Right atrium auricular region (tissue), 2 donors: ENCODE measurements around the gene TMEM169. TPM values are rescaled to one million over a fixed set of nuclear protein-coding genes. Genes with fewer than 3 reads are reported as not detected.

Source experiments
- DNase-seq: peaks from one replicate; pipeline ENCODE4 v3.0.0-alpha.2; 2019; ENCODE audit warnings: low spot score
- H3K27ac ChIP-seq, 2 donors: fragments of 200-600 bp; sonication (generic); 1 replicate in 1 of 2; 2 replicates in 1 of 2; pipeline ENCODE4 v1.5.1; 2016 to 2019
- H3K27me3 ChIP-seq, 2 donors: fragments of 200-600 bp; sonication (generic); one replicate each; pipeline versions ENCODE4 v1.5.1 to v1.6.0; 2017 to 2019
- H3K36me3 ChIP-seq: fragments of 200-600 bp; sonication (generic); one replicate; pipeline ENCODE4 v1.5.1; 2016
- H3K4me1 ChIP-seq, 2 donors: fragments of 200-600 bp; sonication (generic); one replicate each; pipeline versions ENCODE4 v1.5.1 to v1.6.0; 2017 to 2019
- H3K4me3 ChIP-seq, 2 donors: fragments of 200-600 bp; sonication (generic); 1 replicate in 1 of 2; 2 replicates in 1 of 2; pipeline ENCODE4 v1.5.1; 2017 to 2019; ENCODE audit warnings: mild to moderate bottlenecking in 1 of 2, moderate library complexity in 1 of 2
- H3K9me3 ChIP-seq, 2 donors: fragments of 200-600 bp; sonication (generic); one replicate each; pipeline ENCODE4 v1.5.1; 2019
- CTCF ChIP-seq, 2 donors: fragments of 200-600 bp; sonication (generic); IDR thresholded peaks; one replicate each; pipeline ENCODE4 v1.5.1; 2019; ENCODE audit warnings: antibody characterized with exemption in 2 of 2
- total RNA-seq, 2 donors: library from RNA; depleted of rRNA; stranded (reverse); fragments of >200 nt; gene quantifications; one replicate each; pipeline ENCODE4 v1.1.0, GENCODE V29; 2016

TMEM169 gene
- total RNA-seq, 2 donors from 2014 or later: 0.26 to 0.94 TPM

GRCh38 chr2:216110620-216111019 is 28.9 kb downstream of the TMEM169 start:
- no peak for TF ChIP-seq CTCF (IDR thresholded peaks at IDR 0.05)
- Histone ChIP-seq H3K27ac (no peak overlapping the region), H3K4me3 (no peak overlapping the region), H3K4me1 (peaks cover 0 to 50% of the 10 kb centered on the region in 2 donors), H3K27me3 (no peaks in the 10 kb centered on the region), H3K36me3 (peaks cover 32% of the 10 kb centered on the region), H3K9me3 (no peaks in the 10 kb centered on the region)
- no peak for DNase-seq

GRCh38 chr2:216111122-216111521 is 29.4 kb downstream of the TMEM169 start:
- no peak overlapping the region for H3K4me3 ChIP-seq
- no peaks in the 10 kb centered on the region for H3K9me3 ChIP-seq
- no peaks in the 10 kb centered on the region for H3K27me3 ChIP-seq
- H3K4me1 ChIP-seq: peaks cover 0 to 53% of the 10 kb centered on the region in 2 donors
- peaks cover 32% of the 10 kb centered on the region for H3K36me3 ChIP-seq
- no peak for DNase-seq
- no peak for TF ChIP-seq CTCF (IDR thresholded peaks at IDR 0.05)
- no peak overlapping the region for H3K27ac ChIP-seq

GRCh38 chr2:216112926-216113325 is 31.2 kb downstream of the TMEM169 start:
- DNase-seq: no peak
- H3K4me1 ChIP-seq: peaks cover 0 to 54% of the 10 kb centered on the region in 2 donors

GRCh38 chr2:216113572-216113971 is 31.9 kb downstream of the TMEM169 start:
- no peak overlapping the region for H3K4me3 ChIP-seq
- H3K36me3 ChIP-seq: peaks cover 51% of the 10 kb centered on the region
- H3K9me3 ChIP-seq: no peaks in the 10 kb centered on the region
- TF ChIP-seq CTCF (IDR thresholded peaks at IDR 0.05): no peak
- no peak for DNase-seq
- peaks cover 0 to 48% of the 10 kb centered on the region in 2 donors for H3K4me1 ChIP-seq
- H3K27me3 ChIP-seq: no peaks in the 10 kb centered on the region
- no peak overlapping the region for H3K27ac ChIP-seq

More at GRCh38 chr2:216112926-216113325, 31.2 kb downstream of the TMEM169 start:
- no peaks in the 10 kb centered on the region for H3K27me3 ChIP-seq
- no peaks in the 10 kb centered on the region for H3K9me3 ChIP-seq
- H3K27ac ChIP-seq: no peak overlapping the region
- TF ChIP-seq CTCF (IDR thresholded peaks at IDR 0.05): no peak
- no peak overlapping the region for H3K4me3 ChIP-seq
- peaks cover 44% of the 10 kb centered on the region for H3K36me3 ChIP-seq

- Histone ChIP-seq H3K4me3 (no peak overlapping the region), H3K9me3 (no peaks in the 10 kb centered on the region), H3K4me1 (peaks cover 0 to 47% of the 10 kb centered on the region in 2 donors)
These were observed 32.6 kb downstream of the TMEM169 start for GRCh38 chr2:216114382-216114713.

More at GRCh38 chr2:216114382-216114713, 32.6 kb downstream of the TMEM169 start:
- DNase-seq: no peak
- Histone ChIP-seq H3K36me3 (peaks cover 58% of the 10 kb centered on the region), H3K27me3 (no peaks in the 10 kb centered on the region), H3K27ac (peak overlapping the region in 1 of 2 donors; percentile 37)
- no peak for TF ChIP-seq CTCF (IDR thresholded peaks at IDR 0.05)
